GM18520 (cell line): ENCODE results near the gene SH3BP4.

Source experiments
- ATAC-seq: cut with Tn5 transposase; IDR thresholded peaks from one replicate; pipeline ENCODE4 v1.9.1; 2021; ENCODE audit not compliant: unreplicated experiment

Gene SH3BP4

DNA sequence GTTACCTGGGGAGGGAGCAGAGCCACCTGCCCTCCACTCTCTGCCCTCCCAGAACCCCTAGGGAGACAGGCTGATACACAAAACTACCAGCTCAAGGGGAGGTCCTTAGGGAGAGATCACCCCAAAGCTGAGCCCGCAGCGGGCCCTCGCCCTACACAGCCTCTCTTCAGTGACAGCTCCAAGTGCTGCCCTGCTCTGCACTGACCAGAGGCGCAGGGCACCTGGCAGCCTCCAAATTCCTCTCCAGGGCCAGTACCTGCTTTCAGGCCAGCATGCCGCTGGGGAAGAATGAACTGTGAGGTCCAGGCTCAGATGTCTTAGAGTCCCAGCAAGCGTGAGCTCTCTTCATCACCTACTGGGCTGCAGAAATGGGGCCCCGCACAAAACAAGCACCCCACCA is 11.3 kb upstream of the SH3BP4 start:
- ATAC-seq, result no peak

DNA sequence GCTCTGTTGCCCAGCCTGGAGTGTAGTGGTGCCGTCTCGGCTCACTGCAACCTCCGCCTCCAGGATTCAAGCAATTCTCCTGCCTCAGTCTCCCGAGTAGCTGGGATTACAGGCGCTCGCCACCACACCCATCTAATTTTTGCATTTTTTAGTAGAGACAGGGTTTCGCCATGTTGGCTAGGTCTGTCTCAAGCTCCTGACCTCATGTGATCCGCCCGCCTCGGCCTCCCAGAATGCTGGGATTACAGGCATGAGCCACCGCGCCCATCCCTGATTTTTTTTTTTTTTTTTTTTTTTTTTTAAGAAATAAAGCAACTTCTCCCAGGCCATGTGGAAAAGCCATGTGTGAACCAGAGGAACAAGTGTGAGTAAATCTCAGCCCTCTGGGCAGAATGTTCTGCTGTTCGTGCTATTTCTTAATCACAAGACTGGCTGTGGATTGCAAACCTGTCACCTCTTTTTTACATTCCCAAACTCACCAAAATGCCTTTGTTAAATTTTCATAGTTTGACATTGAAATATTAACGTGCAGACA is 6.4 kb upstream of the SH3BP4 start:
- ATAC-seq, result no peak

DNA sequence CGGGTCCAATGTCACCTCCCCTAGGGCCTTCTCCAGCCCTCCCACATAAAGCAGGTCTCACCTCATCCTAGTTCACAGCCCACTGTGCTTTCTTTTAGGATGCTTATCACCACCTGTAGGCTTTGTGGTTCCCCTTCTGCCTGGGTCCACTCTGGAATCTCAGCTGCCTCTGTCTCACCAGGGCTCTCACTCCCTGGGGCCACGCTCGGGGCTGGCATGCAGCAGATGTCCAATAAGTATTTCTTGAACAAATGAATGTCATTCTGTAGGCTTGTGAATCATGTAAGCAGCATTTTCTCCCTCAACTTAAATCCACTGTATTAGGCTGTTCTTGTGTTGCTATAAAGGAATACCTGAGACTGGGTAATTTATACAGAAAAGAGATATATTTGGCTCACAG is 4.3 kb upstream of the SH3BP4 start:
- ATAC-seq, result no peak

DNA sequence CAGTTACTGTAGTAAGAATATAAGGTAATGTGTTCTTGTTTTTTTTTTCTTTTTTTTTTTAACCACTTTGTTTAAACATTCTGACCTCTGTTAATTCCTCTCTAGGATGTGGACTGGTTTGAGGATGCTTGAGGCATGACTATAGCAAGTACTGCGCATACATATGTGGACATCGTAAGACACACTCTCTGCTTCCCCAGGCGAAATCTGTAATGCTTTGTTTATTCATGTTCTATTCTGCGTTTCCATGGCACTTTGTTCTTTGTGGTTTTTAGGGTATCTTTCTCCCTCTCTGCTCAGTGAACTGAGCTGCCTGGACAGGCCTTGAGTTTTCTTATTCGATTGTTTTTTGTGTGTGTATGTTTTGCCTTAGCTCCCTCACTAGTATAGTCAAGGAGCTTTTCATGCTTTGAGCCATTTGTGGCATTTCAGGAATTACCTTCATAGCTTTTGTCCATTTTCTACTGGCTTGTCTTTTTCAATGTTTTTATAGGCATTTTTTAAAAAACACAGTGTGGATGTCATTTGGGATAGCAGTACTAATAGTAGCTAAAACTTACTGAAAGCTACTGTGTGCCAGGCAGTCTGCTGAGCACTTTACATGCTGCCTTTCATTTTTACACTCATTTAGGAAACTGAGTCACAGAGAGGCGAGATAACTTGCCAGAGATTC is 1.9 kb upstream of the SH3BP4 start:
- ATAC-seq, result no peak

DNA sequence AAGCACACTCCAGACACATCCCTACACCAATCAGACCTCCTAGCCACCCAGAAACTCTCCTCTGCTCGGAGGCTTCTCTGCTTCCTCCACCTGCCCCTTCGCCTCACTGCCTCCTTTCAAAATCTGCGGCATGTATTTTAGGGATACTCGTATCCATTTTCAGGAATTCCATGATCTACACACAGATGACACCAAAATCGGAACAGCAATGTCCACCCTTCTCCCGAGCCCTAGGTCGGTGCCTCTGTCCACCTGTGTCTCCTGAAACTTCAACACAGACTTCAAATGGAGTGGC is 1.4 kb upstream of the SH3BP4 start:
- no peak for ATAC-seq

DNA sequence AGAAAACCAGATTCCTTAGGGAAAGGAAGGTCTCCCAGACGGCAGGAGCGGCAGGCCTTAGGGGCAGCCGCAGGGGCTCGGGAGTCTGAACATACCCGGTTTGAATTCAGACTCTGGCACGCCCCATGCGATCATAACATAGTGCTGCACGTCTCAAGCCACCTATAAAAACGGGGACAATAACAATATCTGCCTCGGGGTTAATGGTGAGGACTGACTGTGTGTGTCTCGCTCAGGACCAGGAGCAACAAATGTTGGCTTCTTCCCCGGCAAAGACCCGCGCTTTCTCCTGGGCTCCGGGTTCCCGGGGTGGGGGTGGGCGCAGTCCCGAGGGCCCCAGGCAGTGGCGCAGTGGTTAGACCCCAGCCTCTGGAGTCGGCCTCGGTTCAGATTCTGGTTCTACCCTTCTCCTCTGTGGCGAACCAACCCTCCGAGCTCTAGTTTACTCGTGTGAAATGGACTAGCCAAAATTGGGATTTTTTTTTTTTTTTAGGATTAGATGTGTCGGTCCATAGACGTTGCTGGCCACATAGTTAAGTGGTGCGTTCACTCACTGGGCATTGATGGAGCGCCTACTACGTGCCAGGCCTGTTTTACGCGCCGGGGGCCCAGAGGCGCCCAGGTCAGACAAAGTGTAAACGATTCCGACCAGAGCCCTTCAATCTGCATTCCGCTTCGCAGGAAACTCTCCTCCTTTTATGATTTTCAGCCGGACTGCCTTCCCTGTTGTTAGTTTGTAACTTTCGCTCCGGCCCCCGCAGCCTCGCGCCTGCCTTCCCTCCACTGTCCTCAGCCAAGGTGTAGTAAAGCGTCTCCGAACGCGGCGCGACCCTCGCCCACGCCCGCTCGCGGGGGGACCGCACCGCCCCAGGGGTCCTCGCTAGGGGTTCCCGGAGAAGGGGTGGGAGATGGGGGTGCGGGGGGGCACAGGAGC is 820 bp upstream of the SH3BP4 start:
- no peak for ATAC-seq

DNA sequence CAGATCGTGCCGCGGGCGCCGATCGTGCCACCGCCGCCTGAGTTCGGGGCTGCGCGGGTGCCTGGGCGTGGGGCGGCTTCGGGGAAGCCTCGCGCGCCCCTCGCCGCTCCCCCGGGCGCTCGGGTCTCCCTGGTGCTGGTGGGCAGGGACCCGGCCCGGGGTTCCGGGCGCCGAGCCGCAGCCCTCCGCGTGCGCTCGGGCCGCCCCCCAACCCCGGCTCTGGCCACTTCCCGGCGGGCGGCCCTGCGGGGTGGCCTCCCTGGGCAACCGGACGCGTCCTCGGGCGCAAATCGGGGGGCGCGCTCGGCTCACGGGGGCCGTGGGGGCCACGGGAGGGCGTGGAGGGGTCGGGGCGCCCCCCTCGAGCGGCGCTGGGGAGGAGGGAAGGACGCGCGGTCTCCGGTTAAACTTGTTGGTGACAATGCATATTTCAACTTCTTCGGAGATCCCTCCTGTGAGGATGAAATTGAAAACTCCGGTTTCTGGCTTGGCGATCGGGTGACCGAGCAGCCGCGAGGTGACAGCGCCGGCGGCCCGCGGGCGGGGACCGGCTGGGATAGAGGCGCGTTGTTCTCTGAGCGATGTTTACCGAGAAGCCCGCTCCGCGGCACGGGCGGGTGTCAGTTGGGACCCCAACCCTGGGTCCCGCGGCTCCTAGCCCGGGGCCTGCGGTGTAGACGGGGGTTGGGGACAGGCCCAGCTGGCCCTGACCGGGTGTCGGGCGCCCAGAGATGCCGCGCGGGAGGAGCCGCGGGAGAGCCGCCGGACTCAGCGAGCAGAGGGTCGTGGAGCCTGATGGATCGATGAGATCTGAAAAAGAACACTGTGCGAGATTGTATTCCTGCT is 676 bp downstream of the SH3BP4 start:
- ATAC-seq, result no peak

DNA sequence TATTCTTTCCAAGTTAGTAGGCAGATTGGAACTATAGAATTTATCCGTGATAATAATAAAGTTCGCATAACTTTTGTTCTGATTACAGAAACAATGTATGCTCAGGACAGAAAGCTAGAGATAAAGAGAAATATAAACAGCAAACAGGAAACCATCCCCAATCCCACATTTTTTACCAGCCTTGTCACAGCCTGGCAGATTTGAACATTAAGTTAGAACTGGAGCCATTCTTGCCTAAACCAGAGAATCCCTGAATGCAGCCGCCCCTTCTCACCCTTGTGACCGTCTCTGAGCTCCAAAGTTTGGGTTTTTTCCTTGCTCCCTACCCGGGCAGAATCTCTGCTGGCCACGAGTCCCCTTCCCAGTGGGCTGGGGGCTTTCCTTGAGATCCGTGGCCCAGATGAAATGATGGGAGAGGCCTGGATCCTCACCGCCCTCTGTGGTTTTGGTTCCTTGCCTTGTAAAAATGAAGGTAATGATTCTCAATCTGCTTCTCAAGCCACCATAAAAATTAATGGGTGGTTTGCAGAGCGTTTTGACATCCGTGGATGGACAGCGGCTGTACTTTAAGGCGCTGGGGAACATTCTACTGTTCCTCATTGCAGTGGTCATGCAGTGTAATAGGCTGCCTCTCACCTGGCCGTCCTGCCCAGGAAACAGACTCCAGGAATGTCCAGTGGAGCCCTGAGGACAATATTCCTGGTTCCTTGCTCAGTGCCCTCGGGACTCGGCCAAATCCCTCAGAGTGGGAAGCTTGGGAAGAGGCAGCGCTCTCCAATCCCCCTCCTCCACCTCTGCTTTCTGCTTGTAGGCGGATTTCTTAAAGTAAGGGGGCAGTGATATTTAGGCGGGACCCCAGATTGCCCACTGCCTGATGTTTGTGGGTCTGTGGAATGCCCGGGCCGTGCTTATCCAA is 1.6 kb downstream of the SH3BP4 start:
- ATAC-seq, result no peak

DNA sequence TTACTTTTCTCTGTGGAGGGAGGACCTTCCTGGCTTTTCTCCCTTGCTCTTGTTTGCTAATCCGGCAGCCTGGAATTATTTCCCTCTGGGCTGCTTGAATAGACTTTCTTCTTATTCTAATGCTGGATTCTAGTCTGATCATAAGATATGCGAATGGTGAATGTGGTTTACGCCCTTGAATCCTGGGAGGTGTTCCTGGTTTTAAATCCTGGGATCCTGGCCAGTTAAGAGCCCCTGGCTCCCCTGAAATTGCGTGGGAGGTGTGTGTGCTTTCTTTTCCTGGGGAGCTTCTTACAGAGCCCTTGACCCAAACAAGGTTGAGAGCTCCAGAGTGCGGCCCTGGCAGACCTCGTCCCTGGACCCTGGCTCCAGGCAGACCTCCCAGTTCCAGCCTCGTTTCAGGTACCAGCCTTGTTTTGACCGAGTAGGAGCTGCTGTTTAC is 2.8 kb downstream of the SH3BP4 start:
- no peak for ATAC-seq

DNA sequence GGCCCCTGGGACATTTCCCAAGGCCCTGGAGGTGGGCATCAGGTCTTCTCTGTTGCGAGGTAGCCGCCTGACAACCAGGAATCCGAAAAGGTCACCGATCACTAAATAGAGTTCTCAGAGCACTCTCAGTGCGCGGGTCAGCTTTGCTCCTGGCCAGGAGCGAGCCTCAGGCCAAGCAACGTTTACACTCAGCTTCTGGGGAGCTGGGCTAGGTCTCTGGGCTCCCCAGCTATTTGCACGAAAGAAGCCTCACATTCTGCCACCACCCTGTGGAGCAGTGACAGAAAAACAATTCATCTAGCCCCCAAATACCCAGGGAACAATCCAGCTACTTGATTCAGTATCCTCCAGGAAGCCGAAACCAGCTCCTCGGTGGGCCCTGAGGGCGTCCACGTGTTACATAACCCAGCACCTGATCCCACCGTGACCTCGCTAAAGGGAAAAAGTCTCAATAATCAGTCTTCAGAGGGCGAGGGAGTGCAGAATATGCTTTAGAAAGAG is 3.3 kb downstream of the SH3BP4 start:
- no peak for ATAC-seq

DNA sequence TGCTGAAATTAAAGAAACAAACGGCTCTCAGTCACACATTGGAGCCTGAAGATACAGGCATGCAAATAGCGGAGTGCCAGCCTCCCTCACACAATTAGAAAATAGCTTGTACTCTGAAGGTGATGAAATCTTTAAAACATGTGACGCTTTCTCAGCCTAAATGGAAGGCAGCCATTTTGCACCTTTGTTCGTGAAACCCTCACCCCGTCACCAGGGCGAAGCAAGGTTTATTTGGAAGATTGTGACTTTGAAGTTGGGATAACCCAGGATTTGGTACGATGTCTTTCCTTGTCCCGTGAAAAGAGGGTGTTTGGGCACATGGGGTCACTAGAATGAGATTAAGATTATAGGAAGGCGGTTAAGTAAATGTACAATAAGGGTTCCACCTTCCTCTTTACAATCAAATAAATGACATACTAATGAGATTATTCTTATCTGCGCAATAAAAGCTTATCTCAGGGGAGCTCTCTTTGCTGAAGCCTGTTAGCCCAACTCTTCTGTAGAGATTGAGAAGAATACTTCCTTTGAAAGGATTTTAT is 4.2 kb downstream of the SH3BP4 start:
- ATAC-seq, result no peak

DNA sequence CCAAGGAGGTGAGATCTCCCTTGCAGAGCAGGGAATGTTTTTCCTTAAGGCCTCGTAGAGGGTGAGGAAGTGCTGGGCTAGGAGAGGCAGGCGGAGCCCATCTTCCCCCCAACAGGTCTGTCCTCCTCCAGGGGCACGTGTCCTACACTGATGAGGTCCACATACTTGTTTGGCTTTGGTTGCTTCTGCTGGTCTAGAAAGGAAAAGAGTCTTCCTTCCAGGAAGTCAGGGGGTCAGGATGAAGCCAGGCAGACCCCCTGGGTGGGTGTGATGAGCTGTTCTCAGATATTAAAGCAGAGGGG is 6.0 kb downstream of the SH3BP4 start:
- ATAC-seq, result no peak

DNA sequence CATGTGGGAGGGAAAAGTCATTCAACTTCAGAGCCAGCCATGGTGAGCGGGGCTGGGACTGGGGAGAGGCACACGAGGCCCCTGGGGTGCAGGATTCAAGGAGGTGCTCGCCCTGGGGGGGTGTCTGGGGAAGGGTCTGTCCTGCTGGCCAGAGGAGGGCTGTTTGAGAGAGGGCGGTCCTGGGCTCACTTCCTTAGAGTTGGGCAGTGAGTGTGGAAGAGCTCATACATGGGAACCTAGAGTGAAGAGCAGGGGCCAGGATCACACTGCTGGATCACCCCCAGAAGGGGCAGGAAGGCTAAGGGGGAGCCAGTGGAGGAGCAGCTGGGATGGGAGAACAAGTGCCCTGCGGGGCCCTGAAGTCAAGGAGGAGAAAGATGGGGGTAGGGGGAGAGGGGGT is 6.5 kb downstream of the SH3BP4 start:
- ATAC-seq, result no peak

DNA sequence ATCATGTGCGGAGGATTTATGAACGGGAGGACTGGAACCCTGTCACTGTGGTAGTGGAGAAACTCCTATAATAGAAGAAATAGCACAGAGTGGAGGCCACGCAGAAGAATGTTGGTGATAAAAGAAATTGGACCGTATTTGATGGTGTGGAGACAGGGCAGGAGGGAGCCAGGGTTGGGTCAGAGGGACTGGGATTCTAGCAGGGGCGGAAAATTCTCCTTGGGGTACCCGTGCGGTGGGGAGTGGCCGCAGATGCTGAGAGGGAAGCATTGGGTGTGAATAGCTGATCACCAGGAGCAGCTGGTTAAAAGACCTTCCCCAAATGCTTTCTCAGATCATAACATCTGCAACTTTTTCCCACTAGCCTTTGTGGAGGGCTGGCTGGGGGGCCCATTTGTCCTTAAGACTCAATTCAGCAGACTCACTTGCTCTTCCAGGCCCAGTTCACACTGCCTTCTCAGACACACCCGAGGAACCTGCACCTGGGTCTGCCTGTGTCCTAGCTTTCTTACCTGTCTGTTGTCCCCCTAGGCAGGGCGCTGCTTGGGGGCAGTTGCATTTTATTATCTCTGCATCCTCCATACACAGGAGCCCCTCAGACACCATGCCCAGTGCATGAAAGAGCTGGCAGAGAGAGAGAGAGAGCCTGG is 7.1 kb downstream of the SH3BP4 start:
- no peak for ATAC-seq

DNA sequence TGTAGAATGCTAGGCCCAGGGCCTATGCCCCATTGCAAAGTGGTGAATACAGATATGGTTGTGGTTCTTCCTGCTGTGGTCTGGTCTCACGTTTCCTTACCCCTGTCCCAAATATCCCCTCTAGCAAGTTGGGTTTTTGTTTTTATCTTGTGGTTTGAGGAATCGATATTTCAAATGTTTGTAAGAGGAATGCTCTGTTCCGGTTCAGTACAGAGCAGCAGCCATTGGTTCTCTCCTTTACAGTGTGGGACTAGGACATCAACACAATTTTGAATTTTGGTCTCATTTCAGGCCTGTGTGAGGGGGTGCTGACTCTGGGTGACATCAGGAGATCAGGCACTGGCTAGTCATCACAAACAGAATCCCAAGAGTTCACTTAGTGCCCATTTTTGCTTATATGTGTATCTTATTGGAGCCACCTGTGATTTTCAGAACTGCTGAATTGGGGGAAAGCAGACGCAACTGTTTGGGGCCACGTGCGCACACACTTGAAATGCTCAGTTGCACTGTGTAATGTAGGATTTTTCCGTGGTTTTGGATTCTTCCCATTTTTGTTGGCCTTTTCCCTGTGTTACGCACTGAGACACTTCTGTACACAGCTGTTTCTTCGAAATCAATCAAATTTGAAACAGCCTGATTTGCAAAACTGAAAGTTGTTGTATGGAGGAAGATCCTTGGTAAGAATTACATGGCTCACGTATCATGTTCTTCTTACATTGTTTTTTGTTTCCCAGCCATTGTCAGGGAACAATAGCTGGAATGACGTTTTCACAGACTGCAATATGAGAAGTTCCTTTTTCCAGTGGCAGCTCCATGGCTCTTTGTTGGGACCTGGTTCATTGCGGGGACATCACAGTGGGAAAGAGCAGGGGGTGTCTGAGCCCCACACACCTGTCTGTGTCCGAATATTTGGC is 8.6 kb downstream of the SH3BP4 start:
- ATAC-seq, result no peak

DNA sequence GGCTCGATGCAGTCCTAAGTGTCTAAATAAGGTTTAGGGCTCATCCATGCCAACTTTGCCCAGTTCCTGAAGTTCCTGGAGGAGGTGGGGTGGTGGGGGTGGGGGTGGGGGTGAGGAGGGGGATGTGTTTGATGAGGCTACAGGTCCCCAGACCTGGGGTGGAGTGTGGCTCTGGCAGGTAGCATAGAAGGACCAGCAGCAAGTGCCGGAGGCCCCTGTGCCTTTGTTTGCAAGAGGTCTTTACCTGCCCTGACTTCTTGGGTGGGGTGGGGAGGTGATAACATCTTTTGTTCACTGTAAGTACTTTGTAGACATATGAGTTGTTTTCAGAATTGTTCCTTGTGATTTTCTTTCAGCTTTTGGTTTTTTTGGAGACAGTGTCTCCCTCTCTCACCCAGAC is 10.0 kb downstream of the SH3BP4 start:
- no peak for ATAC-seq

DNA sequence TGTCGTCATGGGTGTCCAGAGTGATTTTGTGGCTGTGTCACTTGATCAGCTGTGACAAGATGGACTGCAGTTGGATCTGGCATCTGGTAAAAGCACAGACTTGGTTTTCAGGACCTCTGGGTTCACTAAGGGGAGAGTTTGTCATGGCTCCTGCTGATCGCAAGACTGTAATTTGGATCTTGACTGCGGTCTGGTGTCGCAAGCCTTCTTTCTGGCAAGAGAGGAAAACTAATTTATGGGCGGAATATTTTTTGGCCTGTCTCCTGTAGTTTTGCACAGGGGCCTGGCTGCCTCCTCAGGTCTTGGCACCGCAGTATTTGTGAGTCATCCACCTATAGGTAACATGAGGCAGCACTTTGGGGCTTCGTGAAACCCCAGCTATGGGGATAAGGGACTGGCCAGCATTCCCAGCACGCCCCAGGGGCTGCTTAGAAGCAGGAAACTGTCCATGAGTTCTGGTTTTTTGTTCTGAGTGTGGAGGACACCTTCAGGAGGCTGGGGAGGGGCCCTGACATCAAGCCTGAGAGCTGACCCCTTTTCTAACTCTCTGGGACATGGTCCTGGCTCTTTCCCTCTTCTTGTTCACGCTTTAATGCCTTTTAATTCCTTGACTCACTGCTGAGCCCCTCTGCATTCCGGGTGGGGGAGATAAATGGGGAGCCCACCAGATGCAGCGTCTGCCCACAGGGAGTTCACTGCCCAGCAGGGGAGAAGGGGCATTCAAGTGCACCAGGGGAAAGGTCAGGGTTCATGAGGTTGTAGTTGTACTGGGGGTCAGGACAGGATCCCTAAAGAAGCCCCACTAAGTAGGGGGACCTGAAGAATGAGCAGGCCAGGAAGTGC is 12.2 kb downstream of the SH3BP4 start:
- ATAC-seq, result no peak
